ENCODE measurements around the gene DEFB125.
"Not testable (repeated sequence)": the region's sequence is repeated elsewhere in the genome, so short reads cannot be mapped to it uniquely, and the experiment has no call there.

Gene DEFB125

GRCh38 chr20:87401-87800, at the start of gene DEFB125:
Gene DEFB125 (plus strand): TSS chr20:87672. CDS start chr20:87710, 38 bp downstream.
- DNase-seq (ENCODE audit: low read depth in 4 of 4, low spot score in 1 of 4), result no peak

- DNase-seq (ENCODE audit: low read depth in 4 of 4, low spot score in 1 of 4), result no peak
Observed at GRCh38 chr20:60035-60918, 27.2 kb upstream of the DEFB125 start.

DNA sequence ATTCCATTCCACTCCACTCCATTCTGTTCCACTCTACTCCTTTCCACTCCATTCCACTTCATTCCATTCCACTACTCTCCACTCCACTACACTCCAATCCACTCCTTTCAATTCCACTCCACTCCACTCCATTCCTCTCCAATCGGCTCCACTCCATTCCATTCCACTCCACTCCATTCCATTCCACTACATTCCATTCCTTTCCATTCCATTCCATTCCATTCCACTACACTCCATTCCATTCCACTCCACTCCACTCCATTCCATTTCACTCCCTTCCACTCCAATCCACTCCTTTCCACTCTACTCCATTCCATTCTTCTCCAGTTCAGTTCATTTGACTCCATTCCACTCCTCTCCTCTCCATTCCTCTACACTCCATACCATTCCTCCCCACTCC, 26.2 kb upstream of the DEFB125 start:
- no peak for DNase-seq (ENCODE audit: low read depth in 4 of 4, low spot score in 1 of 4)

DNA sequence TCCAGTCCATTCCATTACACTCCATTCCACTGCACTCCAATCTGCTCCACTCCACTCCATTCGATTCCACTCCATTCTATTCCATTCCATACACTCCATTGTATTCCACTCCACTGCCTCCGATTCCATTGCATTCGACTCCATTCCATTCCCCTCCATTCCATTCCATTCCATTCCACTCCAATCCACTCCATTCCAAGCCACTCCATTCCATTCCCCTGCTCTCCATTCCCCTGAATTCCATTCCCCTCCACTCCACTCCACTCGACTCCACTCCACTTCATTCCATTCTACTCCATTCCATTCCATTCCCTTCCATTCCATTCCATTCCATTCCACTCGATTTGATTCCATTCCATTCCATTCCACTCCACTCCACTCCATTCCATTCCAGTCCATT, 25.7 kb upstream of the DEFB125 start:
- DNase-seq (ENCODE audit: low read depth in 4 of 4, low spot score in 1 of 4), result no peak

DNA sequence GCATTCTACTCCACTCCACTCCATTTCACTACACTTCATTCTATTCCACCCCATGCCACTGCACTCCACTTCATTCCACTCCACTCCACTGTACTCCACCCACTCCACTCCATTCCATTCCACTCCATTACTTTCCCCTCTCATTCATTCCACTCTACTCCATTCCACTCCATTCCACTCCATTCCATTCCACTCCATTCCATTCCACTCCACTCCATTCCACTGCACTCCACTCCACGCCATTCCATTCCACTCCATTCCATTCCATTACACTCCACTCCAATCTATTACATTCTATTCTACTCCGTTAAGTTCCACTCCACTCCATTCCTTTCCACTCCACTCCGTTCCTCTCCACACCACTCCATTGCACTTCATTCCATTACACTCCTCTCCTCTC, 25.0 kb upstream of the DEFB125 start:
- no peak for DNase-seq (ENCODE audit: low read depth in 4 of 4, low spot score in 1 of 4)

GRCh38 chr20:64026-64603, 23.4 kb upstream of the DEFB125 start:
- no peak for DNase-seq (ENCODE audit: low read depth in 4 of 4, low spot score in 1 of 4)

DNA sequence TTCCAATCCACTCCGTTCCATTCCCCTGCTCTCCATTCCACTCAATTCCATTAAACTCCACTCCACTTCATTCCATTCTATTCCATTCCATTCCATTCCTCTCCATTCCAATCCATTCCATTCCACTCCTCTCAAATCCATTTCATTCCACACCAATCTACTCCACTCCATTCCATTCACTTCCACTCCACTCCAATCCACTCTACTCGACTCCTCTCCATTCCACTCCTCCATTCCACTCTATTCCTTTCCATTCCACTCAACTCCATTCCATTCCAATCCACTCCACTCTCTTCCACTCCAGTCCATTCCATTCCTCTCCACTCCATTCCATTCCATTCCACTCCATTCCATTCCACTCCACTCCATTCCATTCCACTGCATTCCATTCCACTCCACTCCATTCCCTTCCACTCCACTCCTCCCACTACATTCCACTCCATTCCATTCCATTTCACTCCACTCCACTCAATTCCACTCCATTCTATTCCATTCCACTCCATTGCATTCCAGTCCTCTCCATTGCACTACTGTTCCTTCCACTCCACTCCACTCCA, 22.6 kb upstream of the DEFB125 start:
- DNase-seq (ENCODE audit: low read depth in 4 of 4, low spot score in 1 of 4), result no peak

DNA sequence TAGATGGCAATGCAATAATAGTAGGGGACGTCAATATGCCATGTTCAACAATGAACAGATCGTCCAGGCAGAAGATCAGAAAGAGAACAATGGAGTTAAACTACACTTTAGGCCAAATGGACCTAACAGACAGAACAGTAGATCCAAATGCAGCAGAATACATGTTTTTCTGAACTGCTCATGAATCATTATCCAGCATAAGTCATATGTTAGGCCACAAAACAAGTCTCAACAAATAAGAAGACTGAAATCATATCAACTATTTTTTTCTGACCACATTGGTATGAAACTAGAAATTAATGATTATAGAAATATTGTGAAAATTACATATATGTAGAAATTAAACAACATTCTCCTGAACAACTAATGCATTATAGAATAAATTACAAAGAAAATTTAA, 10.2 kb upstream of the DEFB125 start:
- no peak for DNase-seq (ENCODE audit: low read depth in 4 of 4, low spot score in 1 of 4)

DNA sequence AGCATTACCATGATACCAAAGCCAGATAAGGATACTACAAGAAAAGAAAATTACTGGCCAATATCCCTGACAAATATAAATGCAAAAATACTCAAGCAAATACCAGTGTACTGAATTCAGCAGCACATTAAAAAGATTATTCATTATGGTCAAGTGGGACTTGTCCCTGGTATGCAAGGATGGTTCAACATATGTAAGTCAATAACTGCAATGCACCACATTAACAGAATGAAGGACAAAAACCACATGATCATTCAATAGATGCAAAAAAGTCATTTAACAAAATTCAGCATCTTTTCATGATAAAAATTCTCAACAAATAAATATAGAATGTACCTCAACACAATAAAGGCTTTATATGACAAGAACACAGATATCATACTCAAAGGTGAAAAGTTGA, 9.1 kb upstream of the DEFB125 start:
- no peak for DNase-seq (ENCODE audit: low read depth in 4 of 4, low spot score in 1 of 4)

- DNase-seq (ENCODE audit: low read depth in 4 of 4, low spot score in 1 of 4), result no peak
Observed at GRCh38 chr20:79565-79964, 7.9 kb upstream of the DEFB125 start.

GRCh38 chr20:90651-91050, 3.2 kb downstream of the DEFB125 start:
- DNase-seq (ENCODE audit: low read depth in 4 of 4, low spot score in 1 of 4), result no peak

GRCh38 chr20:93641-94040, 6.2 kb downstream of the DEFB125 start:
- no peak for DNase-seq (ENCODE audit: low read depth in 4 of 4, low spot score in 1 of 4)

- no peak for DNase-seq (ENCODE audit: low read depth in 4 of 4, low spot score in 1 of 4)
Observed at GRCh38 chr20:95215-95614, 7.7 kb downstream of the DEFB125 start.

- DNase-seq (ENCODE audit: low read depth in 4 of 4, low spot score in 1 of 4), result not testable (repeated sequence)
Observed at GRCh38 chr20:97691-98090, 10.2 kb downstream of the DEFB125 start.

GRCh38 chr20:101975-102374, 14.5 kb downstream of the DEFB125 start:
- DNase-seq (ENCODE audit: low read depth in 4 of 4, low spot score in 1 of 4), result no peak

DNA sequence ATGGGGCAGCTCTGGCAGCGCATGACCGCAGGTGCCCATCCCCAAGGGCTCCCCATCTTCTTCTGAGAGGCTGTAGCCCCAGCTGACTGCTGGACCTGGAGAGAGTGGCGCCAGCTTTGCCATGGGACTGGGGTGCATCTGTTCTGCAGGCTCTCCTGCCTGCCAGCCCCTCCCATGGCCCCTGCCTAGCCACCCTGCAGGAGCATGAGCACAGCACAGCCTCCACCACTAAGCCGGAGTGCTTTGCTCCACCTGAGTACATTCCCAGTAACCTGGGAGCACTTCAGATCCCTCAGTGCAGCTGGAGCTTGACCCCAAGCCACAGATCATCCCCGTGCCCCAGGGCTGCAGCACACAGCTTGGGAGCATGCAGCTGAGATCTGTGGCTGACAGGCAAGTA, 16.0 kb downstream of the DEFB125 start:
- no peak for DNase-seq (ENCODE audit: low read depth in 4 of 4, low spot score in 1 of 4)

GRCh38 chr20:112396-112795, 24.9 kb downstream of the DEFB125 start:
- no peak for DNase-seq (ENCODE audit: low read depth in 4 of 4, low spot score in 1 of 4)

DNA sequence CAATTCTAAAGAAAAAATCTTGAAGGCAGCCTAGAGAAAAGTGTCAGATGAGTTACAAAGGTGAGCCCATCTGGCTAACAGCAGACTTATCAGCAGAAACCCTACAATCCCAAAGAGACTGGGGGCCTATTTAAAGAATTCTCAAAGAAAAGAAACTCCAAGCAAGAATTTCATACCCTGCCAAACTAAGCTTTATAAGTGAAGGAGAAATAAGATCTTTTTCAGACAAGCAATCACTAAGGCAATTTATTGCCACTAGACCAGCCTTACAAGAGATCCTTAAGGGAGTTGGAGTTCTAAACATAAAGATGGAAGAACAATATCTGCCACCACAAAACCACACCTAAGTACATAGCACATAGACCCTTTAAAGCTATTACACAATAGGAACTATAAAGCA, 30.0 kb downstream of the DEFB125 start:
- DNase-seq (ENCODE audit: low read depth in 4 of 4, low spot score in 1 of 4), result no peak

GRCh38 chr20:129786-130323, 42.4 kb downstream of the DEFB125 start:
- DNase-seq (ENCODE audit: low read depth in 4 of 4, low spot score in 1 of 4), result not testable (repeated sequence)

GRCh38 chr20:137668-138490, 50.4 kb downstream of the DEFB125 start:
- no peak for DNase-seq (ENCODE audit: low read depth in 4 of 4, low spot score in 1 of 4)

DNA sequence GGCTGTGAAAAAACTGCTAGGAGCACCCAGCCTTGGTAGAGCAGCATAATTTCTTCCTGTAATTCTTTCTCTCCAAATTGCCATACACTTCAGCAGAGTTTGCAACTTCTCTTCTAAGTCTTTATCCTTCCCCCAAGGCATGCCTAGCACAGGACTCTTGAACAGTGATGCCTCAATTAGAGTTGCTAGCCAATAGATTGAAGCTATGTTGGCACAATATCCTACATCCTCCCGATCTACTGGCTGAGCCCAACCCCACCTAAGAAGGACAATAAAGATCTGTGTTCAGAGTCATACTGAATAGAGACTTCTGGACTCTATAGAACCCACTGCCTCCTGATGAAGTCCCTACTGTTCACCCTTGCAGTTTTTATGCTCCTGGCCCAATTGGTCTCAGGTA, 54.8 kb downstream of the DEFB125 start, which contains the start of gene DEFB126:
DEFB126 (plus strand) TSS at position 301 of the 400 bp plus-strand sequence; CDS start at position 340, 39 bp downstream.
- no peak for DNase-seq (ENCODE audit: low read depth in 4 of 4, low spot score in 1 of 4)
